T-cell (primary cell): Measurements from ENCODE around the gene FBN2. TPM values are rescaled to one million over a fixed set of nuclear protein-coding genes. Genes with fewer than 3 reads are reported as not detected.
A peak's percentile ranks its signal among the peaks of the same experiment; 100 is the strongest.

Experiments
- ATAC-seq, 4 experiments: fragments of 200-7000 bp in 3 of 4; fragments of 150-1000 bp in 1 of 4; cut with Tn5 transposase; replicated peaks in 1 of 4; 1 replicate in 3 of 4; 2 replicates in 1 of 4; pipeline ENCODE4 v1.10.0; 2021; ENCODE audit warnings: moderate library complexity in 3 of 4, mild to moderate bottlenecking in 2 of 4, moderate number of reproducible peaks in 1 of 4
- CTCF ChIA-PET, 2 donors: fragments of 300-600 bp; sonication (Branson Sonifier 250); formaldehyde crosslinking; loops; one replicate each; lab custom pipeline; 2022; ENCODE audit warnings: antibody characterized with exemption in 2 of 2; lab: Charles Lee
- POLR2A ChIA-PET, 2 donors: fragments of 300-600 bp; sonication (Branson Sonifier 250); formaldehyde crosslinking; loops; one replicate each; lab custom pipeline; 2022; ENCODE audit warnings: antibody characterized with exemption in 2 of 2; lab: Charles Lee
- DNase-seq, 35 experiments: peaks; one replicate each; pipeline versions ENCODE4 v3.0.0 to v3.0.0-alpha.2; 2013 to 2023
- H3K27ac ChIP-seq: one replicate; pipeline ENCODE4 v1.5.1; 2013; ENCODE audit warnings: low read length
- H3K27me3 ChIP-seq, 2 experiments: replicated peaks in 1 of 2; 1 replicate in 1 of 2; 2 replicates in 1 of 2; pipeline versions ENCODE4 v1.6.1 to v1.7.0; 2013; ENCODE audit warnings: low read length in 1 of 2, mixed read lengths in 1 of 2; ENCODE audit not compliant: control insufficient read depth in 2 of 2, insufficient read depth in 2 of 2; ENCODE audit errors: extremely low read depth in 1 of 2
- H3K36me3 ChIP-seq, 2 donors: 1 replicate in 1 of 2; 2 replicates in 1 of 2; pipeline versions ENCODE4 v1.6.1 to v1.7.0; 2013; ENCODE audit warnings: low read length in 1 of 2; ENCODE audit not compliant: control insufficient read depth in 2 of 2, insufficient read depth in 1 of 2; ENCODE audit errors: extremely low read depth in 1 of 2
- H3K4me1 ChIP-seq, 2 experiments: 1 replicate in 1 of 2; 2 replicates in 1 of 2; pipeline versions ENCODE4 v1.6.1 to v1.7.0; 2013; ENCODE audit warnings: low read length in 2 of 2, mixed read lengths in 1 of 2; ENCODE audit not compliant: insufficient read depth in 2 of 2, control insufficient read depth in 1 of 2; ENCODE audit errors: extremely low read depth in 1 of 2
- H3K4me3 ChIP-seq, 2 donors: 1 replicate in 1 of 2; 2 replicates in 1 of 2; pipeline versions ENCODE4 v1.5.1 to v1.7.0; 2013; ENCODE audit warnings: mild to moderate bottlenecking in 2 of 2, low read length in 1 of 2, moderate library complexity in 1 of 2; ENCODE audit not compliant: control insufficient read depth in 1 of 2; ENCODE audit errors: extremely low read depth in 1 of 2
- H3K9me3 ChIP-seq: 2 replicates; pipeline ENCODE4 v1.7.0; 2013
- H3K27ac Mint-ChIP-seq, 2 donors: one replicate each; pipeline ENCODE4 v1.8.0; 2020 to 2021; ENCODE audit warnings: mild to moderate bottlenecking in 2 of 2, mixed read lengths in 2 of 2
- H3K27me3 Mint-ChIP-seq, 2 donors: one replicate each; pipeline ENCODE4 v1.8.0; 2021 to 2022; ENCODE audit warnings: mixed read lengths in 2 of 2
- H3K36me3 Mint-ChIP-seq: one replicate; pipeline ENCODE4 v1.8.0; 2021; ENCODE audit warnings: mixed read lengths
- H3K4me1 Mint-ChIP-seq, 3 donors: one replicate each; pipeline ENCODE4 v1.8.0; 2020 to 2022; ENCODE audit warnings: mixed read lengths in 3 of 3, mild to moderate bottlenecking in 1 of 3
- H3K4me3 Mint-ChIP-seq, 3 donors: one replicate each; pipeline ENCODE4 v1.8.0; 2020 to 2022; ENCODE audit warnings: mild to moderate bottlenecking in 3 of 3, mixed read lengths in 3 of 3, moderate library complexity in 3 of 3
- H3K9me3 Mint-ChIP-seq, 3 donors: one replicate each; pipeline ENCODE4 v1.8.0; 2020 to 2022; ENCODE audit warnings: mixed read lengths in 3 of 3
- WGBS: methylation state at CpG from one replicate; pipeline ENCODE4 v1.1.5; 2013; ENCODE audit warnings: missing lambda C conversion rate; ENCODE audit not compliant: insufficient coverage; 5-methylcytosine and 5-hydroxymethylcytosine counted together
- total RNA-seq, 35 experiments: library from RNA in 6 of 35; stranded (reverse) in 6 of 35; fragments of 120-200 nt in 1 of 35; gene quantifications; one replicate each; pipeline versions ENCODE4 v1.2.1 to v1.2.4 and lab custom pipeline; 2013 to 2026

FBN2 gene
- total RNA-seq, 5 donors from 2014 or later (not counting 1 experiment from before 2014, with no cell fraction given), result 0.32 to 0.61 (median 0.36) TPM; not detected in 2

DNA sequence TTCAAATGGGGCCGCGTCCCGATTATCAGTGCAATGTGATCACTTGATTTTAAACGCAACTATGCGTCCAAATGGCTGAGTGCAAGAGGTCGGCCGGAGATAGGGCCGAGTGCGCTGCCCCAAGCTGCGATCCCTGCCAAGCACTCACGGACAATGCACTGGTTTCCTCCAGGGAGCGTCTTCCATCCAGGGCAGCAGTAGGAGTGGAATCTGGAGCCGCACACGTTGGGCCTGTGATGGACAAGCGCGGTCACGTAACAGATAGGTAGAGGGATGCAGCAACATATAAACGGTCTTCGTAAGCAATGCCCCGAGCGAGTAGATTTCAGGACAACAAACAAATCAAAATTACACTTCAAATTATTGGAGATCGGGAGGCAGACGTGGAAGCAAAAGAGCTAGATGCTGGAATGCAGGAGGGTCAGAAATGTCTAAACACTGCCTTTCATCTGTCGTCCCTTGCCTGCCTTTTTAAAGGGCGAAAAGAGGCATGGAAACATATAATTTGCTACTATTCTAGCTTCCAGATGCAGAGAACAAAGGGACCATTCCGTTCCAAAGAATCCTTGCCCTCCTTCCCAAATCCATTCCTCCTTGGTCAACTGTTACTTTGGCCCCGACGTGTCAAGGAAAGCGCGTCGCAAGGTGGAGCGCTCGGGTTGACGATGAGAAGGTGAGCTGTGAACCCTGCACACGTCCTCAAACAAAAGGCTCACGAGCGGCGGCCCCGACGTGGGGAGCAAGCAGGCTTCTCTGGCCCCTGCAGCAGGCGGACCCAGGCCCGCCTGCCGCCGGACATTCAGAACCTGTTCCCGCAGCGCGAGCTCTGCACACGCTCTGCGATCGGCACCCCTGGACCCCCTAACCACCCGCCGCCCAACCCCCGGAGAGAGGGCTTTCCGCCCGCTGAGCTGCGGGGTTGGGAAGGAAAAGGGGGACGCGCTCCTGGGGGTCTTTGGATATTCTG, 1.5 kb downstream of the FBN2 start:
- H3K9me3 Mint-ChIP-seq, result peaks cover 0 to 6% (median 3%) of the 10 kb centered on the region in 3 donors
- WGBS, result 77% methylated on average over 41 of the region's 58 CpGs
- CTCF ChIA-PET, result no interaction called here
- peak overlapping the region in 1 of 3 donors; percentile 15 for H3K4me3 Mint-ChIP-seq
- peak overlapping the region in 1 of 2 donors; percentile 67 for H3K27ac Mint-ChIP-seq
- peak overlapping the region in 1 of 2 donors; percentile 58 for H3K4me3 ChIP-seq
- H3K4me1 ChIP-seq, result peaks cover 0 to 7% of the 10 kb centered on the region in 2 experiments
- H3K27ac ChIP-seq, result no peak overlapping the region
- peaks cover 0 to 5% (median 0%) of the 10 kb centered on the region in 3 donors for H3K4me1 Mint-ChIP-seq
- no peak for DNase-seq
- H3K9me3 ChIP-seq, result no peaks in the 10 kb centered on the region
- no peak for ATAC-seq
- H3K36me3 ChIP-seq, result no peaks in the 10 kb centered on the region
- POLR2A ChIA-PET, result no interaction called here
- H3K36me3 Mint-ChIP-seq, result no peaks in the 10 kb centered on the region
- H3K27me3 ChIP-seq, result peaks cover 8 to 32% of the 10 kb centered on the region in 2 experiments
- peaks cover 39 to 40% of the 10 kb centered on the region in 2 donors for H3K27me3 Mint-ChIP-seq

DNA sequence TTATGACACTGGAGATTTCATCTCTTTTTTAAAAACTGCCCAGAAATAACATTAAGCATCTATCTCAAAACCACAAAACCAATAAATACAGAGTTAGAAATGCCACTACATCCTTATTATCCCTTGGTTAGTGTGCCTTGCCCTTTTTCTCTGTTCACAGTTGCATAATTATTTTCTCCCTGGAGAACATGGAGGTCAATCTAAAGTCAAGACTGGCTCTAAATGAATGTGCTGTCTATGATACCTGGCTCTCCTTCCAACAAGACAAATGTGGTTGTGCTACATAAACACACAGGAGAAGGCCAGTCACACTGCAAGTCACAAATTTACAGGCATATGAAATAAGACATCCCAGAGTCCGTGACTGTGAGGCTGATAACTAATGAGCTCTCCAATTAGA, 2.8 kb downstream of the FBN2 start:
- ChIA-PET CTCF (no interaction called here), POLR2A (no interaction called here)
- Histone ChIP-seq H3K4me3 (no peak overlapping the region), H3K36me3 (no peaks in the 10 kb centered on the region), H3K9me3 (no peaks in the 10 kb centered on the region), H3K4me1 (peaks cover 0 to 7% of the 10 kb centered on the region in 2 experiments), H3K27me3 (peaks cover 8 to 32% of the 10 kb centered on the region in 2 experiments), H3K27ac (no peak overlapping the region)
- no peak for ATAC-seq
- Mint-ChIP-seq H3K36me3 (no peaks in the 10 kb centered on the region), H3K27me3 (peaks cover 32 to 36% of the 10 kb centered on the region in 2 donors), H3K4me3 (no peak overlapping the region), H3K27ac (no peak overlapping the region), H3K9me3 (peaks cover 0 to 3% (median 0%) of the 10 kb centered on the region in 3 donors), H3K4me1 (peaks cover 0 to 5% (median 0%) of the 10 kb centered on the region in 3 donors)
- WGBS, result no CpG with 5 or more reads among the region's 1 CpG
- DNase-seq, result no peak

DNA sequence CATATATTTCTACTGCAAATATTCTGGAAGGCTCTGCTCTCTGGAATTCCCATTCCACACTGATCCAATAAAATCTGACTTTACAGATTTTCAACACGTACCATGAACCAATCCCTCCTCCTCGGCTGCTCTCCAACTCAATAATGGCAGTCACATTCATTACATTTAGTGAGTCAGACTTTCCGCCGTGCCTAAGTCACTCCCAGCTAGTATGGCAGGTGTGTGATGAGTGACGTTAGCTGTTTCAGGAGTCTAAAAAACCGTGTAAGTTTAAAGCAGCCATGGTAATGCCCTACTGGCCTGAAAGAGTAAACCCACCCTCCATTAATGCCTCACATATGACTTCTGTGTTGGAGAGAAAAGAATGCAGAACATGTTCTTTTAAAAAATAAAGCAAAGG, 3.3 kb downstream of the FBN2 start:
- no peak for DNase-seq
- no peaks in the 10 kb centered on the region for H3K9me3 Mint-ChIP-seq
- H3K36me3 Mint-ChIP-seq, result no peaks in the 10 kb centered on the region
- peaks cover 30 to 35% of the 10 kb centered on the region in 2 donors for H3K27me3 Mint-ChIP-seq
- Histone ChIP-seq H3K9me3 (no peaks in the 10 kb centered on the region), H3K27ac (no peak overlapping the region), H3K36me3 (no peaks in the 10 kb centered on the region), H3K4me1 (peaks cover 0 to 7% of the 10 kb centered on the region in 2 experiments), H3K27me3 (peaks cover 8 to 32% of the 10 kb centered on the region in 2 experiments), H3K4me3 (no peak overlapping the region)
- H3K4me3 Mint-ChIP-seq, result no peak overlapping the region
- no peak for ATAC-seq
- CTCF ChIA-PET, result no interaction called here
- no CpG with 5 or more reads among the region's 6 CpGs for WGBS
- POLR2A ChIA-PET, result no interaction called here
- peaks cover 0 to 5% (median 0%) of the 10 kb centered on the region in 3 donors for H3K4me1 Mint-ChIP-seq
- no peak overlapping the region for H3K27ac Mint-ChIP-seq

DNA sequence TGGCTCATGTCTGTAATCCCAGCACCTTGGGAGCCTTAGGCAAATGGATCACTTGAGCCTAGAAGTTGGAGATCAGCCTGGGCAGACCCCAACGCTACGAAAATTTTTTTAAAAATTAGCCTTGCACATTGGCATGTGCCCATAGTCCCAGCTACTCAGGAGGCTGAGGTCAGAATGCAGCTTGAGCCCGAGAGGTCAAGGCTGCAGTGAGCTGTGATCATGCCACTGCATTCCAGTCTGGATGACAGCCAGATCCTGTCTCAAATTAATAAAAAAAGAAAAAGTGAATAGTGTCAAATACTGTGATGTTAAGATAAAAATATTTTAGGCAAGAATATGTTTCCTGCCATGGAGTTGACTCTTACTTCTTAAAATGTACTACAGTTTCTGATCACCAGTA, 5.3 kb downstream of the FBN2 start:
- peaks cover 8 to 18% of the 10 kb centered on the region in 2 experiments for H3K27me3 ChIP-seq
- POLR2A ChIA-PET, result no interaction called here
- no peak overlapping the region for H3K4me3 Mint-ChIP-seq
- CTCF ChIA-PET, result no interaction called here
- H3K9me3 ChIP-seq, result no peaks in the 10 kb centered on the region
- H3K4me1 Mint-ChIP-seq, result peaks cover 0 to 4% (median 0%) of the 10 kb centered on the region in 3 donors
- no peak overlapping the region for H3K27ac Mint-ChIP-seq
- 62% methylated on average over 3 of the region's 3 CpGs for WGBS
- no peaks in the 10 kb centered on the region for H3K9me3 Mint-ChIP-seq
- H3K27ac ChIP-seq, result no peak overlapping the region
- peaks cover 0 to 7% of the 10 kb centered on the region in 2 experiments for H3K4me1 ChIP-seq
- no peak for DNase-seq
- H3K36me3 Mint-ChIP-seq, result no peaks in the 10 kb centered on the region
- no peak overlapping the region for H3K4me3 ChIP-seq
- ATAC-seq, result no peak
- no peaks in the 10 kb centered on the region for H3K36me3 ChIP-seq
- peaks cover 22 to 24% of the 10 kb centered on the region in 2 donors for H3K27me3 Mint-ChIP-seq

DNA sequence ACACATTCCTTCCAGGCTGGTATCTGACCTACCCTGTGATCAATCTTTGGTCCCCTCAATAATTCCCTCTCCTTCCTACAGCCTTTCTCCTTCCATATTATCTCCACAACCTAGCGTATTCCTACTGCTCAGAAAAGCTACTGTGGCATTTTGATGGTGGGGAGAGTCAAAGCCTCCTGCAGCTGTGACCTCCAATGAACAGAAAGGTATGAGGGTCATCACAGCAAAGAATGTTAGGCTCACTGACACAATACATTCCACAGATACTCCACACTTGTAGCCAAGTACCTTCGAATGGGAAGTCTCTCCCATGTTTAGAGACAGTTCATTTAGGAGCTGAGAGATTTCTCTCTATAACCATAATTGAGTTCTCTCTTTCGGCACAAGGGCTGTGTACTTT, 5.9 kb downstream of the FBN2 start:
- DNase-seq (no peak), ATAC-seq (no peak)
- ChIA-PET POLR2A (no interaction called here), CTCF (no interaction called here)
- Mint-ChIP-seq H3K9me3 (no peaks in the 10 kb centered on the region), H3K36me3 (no peaks in the 10 kb centered on the region), H3K27ac (no peak overlapping the region), H3K27me3 (peaks cover 20 to 23% of the 10 kb centered on the region in 2 donors), H3K4me1 (peaks cover 0 to 3% (median 0%) of the 10 kb centered on the region in 3 donors), H3K4me3 (no peak overlapping the region)
- WGBS, result no CpG with 5 or more reads among the region's 3 CpGs
- Histone ChIP-seq H3K27ac (no peak overlapping the region), H3K4me3 (no peak overlapping the region), H3K9me3 (no peaks in the 10 kb centered on the region), H3K4me1 (peaks cover 0 to 2% of the 10 kb centered on the region in 2 experiments), H3K27me3 (peaks cover 8 to 11% of the 10 kb centered on the region in 2 experiments), H3K36me3 (no peaks in the 10 kb centered on the region)

DNA sequence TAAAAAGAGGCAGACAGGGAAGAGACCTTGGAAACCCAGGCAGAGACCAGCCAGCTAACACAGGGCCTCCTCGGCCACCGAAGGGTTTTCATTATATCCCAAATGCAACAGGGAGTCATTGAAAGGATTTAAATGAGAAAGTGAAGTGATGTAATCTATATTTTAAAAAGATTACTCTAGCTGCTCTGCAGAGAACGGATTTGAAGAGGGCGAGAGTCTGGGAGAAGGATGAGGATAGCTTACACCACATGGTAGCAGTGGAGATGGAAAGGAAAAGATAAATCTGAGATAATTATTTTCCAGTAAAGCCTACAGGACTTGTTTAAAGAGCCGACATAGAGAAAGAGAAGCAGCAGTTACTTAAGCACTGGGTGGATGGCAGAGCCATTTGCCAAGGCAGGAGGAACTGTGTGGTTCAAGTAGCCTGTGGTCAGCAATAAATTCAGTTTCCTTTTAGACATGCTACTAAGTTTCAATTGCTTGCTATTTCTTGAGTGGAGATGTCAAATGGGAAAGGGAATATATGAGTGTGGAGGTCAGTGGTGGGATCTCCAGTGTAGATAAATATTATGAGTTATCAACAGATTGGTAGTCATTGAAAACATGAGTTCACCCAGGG, 9.3 kb downstream of the FBN2 start:
- Mint-ChIP-seq H3K4me1 (no peaks in the 10 kb centered on the region), H3K27ac (no peak overlapping the region), H3K36me3 (no peaks in the 10 kb centered on the region), H3K27me3 (peaks cover 0 to 6% of the 10 kb centered on the region in 2 donors), H3K4me3 (no peak overlapping the region), H3K9me3 (no peaks in the 10 kb centered on the region)
- Histone ChIP-seq H3K36me3 (no peaks in the 10 kb centered on the region), H3K27me3 (peaks cover 0 to 2% of the 10 kb centered on the region in 2 experiments), H3K27ac (no peak overlapping the region), H3K4me3 (no peak overlapping the region), H3K9me3 (no peaks in the 10 kb centered on the region), H3K4me1 (no peaks in the 10 kb centered on the region)
- ChIA-PET POLR2A (no interaction called here), CTCF (no interaction called here)
- no peak for ATAC-seq
- 44% methylated on average over 1 of the region's 5 CpGs for WGBS
- no peak for DNase-seq
